Epidermal melanocyte (primary cell): ENCODE results near the gene PRG2.
"Not testable (repeated sequence)": the region's sequence is repeated elsewhere in the genome, so short reads cannot be mapped to it uniquely, and the experiment has no call there.

ENCODE experiments used
- DNase-seq: peaks from one replicate; pipeline ENCODE4 v3.0.0; 2011; ENCODE audit warnings: low spot score; ENCODE audit not compliant: insufficient read length

PRG2 gene

DNA sequence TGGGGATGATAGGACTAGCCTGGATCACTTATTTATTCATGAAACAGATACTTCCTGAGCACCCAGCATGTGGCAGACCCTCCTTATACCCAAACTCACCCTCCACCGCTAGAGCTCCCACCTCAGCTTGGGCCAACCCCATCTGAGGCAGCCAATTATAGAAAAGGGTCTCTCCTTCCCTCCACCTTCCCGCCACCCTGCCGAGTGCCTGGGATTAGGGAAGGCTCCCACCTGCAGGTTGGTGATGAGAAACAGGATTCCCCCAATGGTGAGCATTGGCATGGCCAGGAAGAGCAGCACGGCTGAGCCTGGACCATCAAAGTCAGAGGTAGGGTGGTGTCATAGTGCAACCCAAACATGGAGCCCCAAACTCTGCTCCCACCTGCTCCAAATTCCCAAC is 30.6 kb upstream of the PRG2 start:
- no peak for DNase-seq

GRCh38 chr11:57419146-57419545 is 28.7 kb upstream of the PRG2 start:
- no peak for DNase-seq

DNA sequence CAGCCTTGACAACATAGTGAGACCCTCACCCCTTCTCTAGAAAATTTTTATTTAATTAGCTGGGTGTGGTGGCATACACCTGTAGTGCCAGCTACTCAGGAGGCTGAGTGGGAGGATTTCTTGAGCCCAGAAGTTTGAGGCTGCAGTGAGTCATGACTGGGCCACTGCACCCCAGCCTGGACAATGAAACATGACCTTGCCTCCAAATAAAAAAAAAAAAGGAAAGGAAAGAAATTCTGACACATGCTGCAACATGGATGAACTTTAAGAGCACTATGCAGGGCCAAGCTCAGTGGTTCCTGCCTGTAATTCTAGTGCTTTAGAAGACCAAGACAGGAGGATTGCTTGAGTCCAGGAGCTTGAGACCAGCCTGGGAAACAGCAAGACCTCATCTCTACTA is 27.7 kb upstream of the PRG2 start:
- DNase-seq = no peak

GRCh38 chr11:57417056-57417455 is 26.6 kb upstream of the PRG2 start:
- no peak for DNase-seq

- no peak for DNase-seq
Measured at GRCh38 chr11:57416436-57416835, 26.0 kb upstream of the PRG2 start.

GRCh38 chr11:57414612-57415212 is 24.3 kb upstream of the PRG2 start:
- no peak for DNase-seq

GRCh38 chr11:57413681-57414080 is 23.2 kb upstream of the PRG2 start:
- no peak for DNase-seq

- no peak for DNase-seq
Measured at GRCh38 chr11:57410287-57410686, 19.8 kb upstream of the PRG2 start.

DNA sequence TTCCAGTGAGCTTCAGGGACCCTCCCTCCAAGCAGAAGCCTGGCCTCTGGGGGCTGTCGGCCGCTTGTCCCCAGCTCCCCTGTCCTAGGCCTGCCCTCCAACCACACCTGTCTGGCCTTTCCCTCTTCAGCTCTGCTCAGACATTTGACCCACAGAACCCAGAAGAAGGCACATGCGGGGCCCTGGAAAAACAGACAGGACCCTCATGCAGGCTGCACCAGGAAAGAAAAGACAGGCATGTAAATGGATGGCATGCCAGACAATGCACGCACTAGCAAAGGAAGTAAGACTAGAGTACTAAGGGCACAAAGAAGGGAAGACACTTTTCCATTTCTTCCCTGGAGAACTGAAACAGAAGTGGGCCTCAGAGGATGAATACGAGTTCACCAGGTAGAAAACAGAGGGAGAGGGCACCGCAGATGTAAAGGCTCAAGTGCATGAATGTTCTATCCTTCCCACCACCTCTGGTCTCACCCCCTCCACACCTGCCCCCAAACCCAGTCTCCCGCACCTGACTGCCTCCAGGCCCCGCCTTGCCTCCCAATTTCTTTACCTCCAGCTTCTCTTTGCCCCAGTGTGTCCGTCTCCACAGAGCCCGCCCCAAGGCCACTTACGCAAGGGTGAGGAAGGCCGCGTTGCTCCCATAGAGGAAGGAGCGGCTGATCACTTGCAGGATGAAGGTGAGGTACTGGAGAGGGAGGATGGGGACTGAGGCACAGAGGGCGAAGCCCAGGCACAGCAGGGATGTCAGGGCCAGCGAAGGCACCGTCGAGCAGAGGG is 19.1 kb upstream of the PRG2 start:
- no peak for DNase-seq

DNA sequence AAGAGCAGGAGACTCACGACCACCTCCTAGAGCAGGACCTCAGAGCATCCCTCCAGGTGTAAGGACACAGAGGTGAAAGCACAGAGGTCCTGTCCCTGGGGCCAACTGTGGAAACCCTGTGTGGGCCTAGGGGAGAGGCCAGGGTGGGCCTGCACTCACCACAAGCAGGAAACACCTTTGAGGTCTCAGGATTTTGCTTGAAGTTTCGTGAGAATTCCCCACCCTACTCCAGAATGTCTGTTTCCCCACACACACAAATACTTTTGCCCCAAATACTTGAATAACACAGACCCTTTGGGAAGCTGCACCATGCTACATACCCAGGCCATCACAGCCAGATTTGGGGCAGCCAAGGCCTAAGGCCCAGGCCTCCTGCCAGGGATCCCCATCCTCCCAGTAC is 18.3 kb upstream of the PRG2 start:
- no peak for DNase-seq

DNA sequence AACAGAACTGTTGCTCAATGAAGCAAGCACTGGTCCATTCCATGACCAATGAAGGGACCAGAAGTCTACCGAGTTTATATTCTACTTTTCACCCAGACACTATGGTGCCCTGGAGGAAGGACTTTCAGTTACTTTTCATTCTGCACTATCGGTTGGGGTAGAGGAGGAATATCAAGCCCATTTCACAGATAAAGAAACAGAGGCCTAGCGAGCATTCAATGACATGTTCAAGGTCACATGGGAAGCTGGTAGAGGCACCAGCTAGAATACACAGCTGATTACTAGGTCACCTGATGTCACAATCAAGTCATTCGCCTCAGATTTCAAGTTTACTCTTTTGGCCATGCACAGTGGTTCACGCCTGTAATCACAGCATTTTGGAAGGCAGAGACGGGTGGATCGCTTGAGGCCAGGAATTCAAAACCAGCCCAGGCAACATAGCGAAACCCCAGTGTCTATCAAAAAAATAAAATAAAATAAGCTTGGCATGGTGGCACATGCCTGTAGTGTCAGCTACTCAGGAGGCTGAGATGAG is 17.6 kb upstream of the PRG2 start:
- no peak for DNase-seq

DNA sequence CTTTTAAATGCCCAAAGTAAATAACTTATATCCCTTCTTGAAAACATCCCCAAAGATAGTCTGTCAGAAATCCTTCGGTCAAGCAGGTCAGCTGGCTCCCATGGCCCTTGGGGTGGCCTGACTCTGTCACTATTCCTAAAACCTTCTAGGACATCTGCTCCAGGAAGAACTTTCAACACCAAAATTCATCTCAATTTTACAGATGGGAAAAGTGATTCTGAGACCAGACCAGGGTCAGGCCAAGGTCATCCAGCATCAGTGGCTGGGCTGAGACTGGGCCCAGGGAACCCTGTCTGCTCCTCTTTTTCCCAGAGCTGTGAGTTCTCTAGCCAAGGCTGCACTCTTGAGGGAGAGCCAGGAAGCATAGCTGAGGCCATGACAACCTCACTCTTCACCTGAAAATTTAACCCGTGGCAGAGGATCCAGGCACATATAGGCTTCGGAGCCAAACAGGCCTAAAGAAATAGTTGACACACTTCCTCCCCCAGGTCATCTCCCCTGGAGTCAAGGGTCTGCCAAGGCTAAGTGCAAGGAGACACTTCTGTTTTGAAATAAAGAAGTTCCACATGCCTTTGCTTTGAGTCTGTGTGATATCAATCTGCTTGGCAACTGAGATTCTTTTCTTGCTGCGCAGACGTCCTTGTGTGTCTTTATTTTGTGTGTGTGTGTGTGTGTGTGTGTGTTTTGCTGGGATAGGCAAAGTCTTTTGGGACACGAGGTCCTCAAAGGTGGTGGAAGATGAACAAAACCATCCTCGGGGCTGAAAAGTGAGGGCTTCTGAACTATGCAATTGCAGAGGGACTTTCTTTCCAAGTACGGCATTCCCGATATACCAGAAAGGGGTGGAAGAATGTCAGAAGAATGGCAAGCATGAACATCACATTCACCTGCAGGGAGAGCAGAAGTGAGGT is 16.8 kb upstream of the PRG2 start:
- no peak for DNase-seq

DNA sequence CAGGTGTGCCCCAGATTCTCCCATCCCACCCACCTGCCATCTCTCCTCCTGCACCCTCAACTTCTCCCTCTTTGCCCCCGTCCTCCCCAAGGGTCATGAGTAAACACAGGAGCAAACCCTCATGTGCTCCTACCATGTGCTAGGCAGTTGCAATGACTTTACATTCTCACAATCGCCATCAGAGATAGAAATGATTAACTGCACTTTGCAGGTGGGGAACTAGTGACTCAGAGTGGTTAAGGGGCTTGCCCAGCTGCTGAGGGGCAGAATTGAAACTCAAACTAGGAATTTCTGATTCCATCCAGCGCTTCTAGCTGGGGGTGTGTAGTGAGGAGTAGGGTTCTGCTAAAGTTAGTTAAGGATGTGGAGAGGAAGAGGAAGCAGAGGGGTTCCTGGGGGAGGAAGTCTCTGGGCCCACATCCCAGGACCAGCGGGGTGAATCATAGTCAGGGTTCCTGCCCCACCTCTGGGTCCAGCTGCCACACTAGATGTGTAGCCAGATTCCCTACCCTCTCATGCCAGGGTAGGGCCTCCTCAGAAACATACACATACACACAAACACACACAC is 16.0 kb upstream of the PRG2 start:
- DNase-seq = no peak

GRCh38 chr11:57405271-57405860 is 14.9 kb upstream of the PRG2 start:
- DNase-seq = no peak

DNA sequence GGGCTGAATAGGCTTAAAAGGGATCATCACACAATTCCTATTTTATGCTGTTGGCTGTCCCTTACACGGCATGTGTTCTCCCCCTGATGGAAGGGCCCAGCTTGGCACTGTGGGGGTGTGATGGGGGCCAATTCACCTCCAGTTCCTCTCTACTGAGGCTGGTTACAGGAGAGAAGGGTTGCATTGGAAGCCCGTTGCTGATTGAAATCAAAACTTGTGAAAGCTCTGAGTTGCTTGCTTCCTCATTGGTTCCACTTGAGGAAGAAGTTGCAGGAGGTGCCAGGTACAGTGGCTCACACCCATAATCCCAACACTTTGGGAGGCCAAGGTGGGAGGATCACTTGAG is 13.3 kb upstream of the PRG2 start:
- no peak for DNase-seq

DNA sequence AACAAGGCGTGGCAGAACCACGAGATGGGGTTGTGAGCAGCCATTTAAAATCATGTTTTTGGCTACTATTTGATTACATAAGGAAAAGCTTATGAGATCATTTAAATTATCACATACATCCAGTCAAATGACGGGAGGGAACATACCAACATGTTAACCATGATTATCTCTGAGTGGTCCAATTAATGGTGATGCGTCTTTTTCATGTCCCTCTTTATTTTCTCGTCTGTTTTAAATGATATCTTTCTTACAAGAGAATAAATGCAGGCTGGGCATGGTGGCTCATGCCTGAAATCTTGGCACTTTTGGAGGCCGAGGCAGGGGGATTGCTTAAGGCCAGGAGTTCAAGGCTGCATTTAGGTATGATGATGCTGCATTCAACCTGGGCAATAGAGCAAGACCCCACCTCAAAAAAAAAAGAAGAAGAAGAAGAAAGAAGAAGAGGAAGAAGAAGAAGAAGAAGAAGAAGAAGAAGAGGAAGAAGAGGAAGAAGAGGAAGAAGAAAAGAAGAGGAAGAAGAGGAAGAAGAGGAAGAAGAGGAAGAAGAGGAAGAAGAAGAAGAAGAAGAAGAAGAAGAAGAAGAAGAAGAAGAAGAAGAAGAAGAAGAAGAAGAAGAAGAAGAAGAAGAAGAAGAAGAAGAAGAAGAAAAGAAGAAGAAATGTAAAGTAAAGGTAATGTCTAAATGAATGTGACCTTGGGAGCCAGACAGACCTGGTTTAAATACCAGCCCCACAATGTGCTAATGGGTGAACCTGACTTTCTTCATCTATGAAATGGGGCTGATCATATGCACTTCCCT is 12.8 kb upstream of the PRG2 start:
- not testable (repeated sequence) for DNase-seq

DNA sequence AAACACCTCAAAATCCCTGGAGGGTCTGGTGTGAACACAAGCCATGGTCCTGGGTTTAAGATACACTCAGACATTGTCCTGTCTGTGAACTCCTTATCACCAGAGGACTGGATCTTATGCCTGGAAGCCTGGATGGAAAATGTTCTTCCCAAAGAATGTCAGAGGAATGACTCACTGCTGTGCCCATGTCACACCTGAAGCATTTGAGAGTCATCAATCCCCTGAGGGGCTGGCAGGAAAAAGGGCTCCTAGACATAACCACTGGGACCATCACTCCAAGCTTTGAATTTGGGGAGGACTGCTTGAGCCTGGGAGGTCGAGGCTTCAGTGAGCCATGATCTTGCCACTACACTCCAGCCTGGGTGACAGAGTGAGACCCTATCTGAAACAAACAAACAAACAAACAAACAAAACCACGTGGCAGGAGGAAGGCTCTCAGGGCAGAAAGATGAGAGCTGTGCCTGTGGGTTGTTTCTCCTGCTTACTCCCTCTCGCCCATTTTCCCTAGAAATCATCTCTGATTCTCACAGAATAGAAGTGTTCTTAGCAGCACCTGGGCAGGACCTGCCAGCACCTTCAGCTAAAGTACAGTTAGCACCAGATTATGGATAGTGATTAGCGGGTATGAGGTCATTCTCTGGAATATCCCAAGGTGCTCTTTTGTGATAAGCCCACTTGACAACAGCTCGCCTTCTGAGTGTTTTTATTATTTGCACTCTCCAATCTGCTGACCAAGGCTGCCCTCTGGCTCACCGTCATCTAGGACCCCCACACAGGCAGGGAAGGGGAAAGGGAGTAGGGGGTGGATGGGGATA is 11.9 kb upstream of the PRG2 start:
- DNase-seq = no peak

- no peak for DNase-seq
Measured at GRCh38 chr11:57399972-57400578, 9.6 kb upstream of the PRG2 start.

- DNase-seq = no peak
Measured at GRCh38 chr11:57399221-57399620, 8.8 kb upstream of the PRG2 start.
